RWPE1 (cell line): Measurements from ENCODE around the gene LHX5.

ENCODE experiments used
- CTCF ChIA-PET: fragments of 350-600 bp; sonication (Branson Sonifier 250); formaldehyde crosslinking; extraction: SDS; loops from one replicate; lab custom pipeline; 2021; lab: Yijun Ruan, JAX
- POLR2A ChIA-PET: fragments of 400-600 bp; formaldehyde crosslinking; extraction: SDS; loops from one replicate; lab custom pipeline; 2020; ENCODE audit warnings: antibody characterized with exemption; ENCODE audit not compliant: low non-redundant PET; lab: Yijun Ruan, JAX
- DNase-seq: peaks from one replicate; pipeline ENCODE4 v3.0.0; 2012; ENCODE audit warnings: low spot score
- H3K27ac ChIP-seq: fragments of 450-650 bp; 2 replicates; pipeline ENCODE4 v1.5.1; 2017
- TF ChIP-seq, protein P1 (sequence below): fragments of 450-650 bp; conservative IDR thresholded peaks from 2 replicates; pipeline ENCODE4 v1.5.1; 2017; ENCODE audit warnings: low read depth, mild to moderate bottlenecking

LHX5 gene

DNA sequence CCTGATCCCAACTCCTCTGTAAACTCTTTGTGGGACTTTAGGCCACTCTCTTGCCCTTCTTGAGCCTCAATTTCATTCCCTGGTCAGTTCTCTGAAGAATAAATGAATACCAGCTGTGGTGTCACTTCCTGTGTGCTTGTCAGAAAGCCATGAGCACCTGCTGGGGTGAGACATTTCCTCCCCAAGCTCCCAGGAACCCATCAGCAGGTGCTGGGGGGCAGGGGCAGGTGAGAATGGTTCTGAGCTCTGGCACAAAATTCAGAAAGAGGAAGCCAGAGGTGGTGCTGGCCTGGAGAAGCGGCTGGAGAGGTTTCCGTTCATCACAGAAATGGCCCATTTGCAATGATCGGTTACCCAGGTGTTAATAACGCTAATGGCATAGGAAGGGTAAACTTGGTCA lies 14.9 kb downstream of the LHX5 start:
- CTCF ChIA-PET, result no interaction called here
- H3K27ac ChIP-seq, result no peak overlapping the region
- TF ChIP-seq, protein P1, sequence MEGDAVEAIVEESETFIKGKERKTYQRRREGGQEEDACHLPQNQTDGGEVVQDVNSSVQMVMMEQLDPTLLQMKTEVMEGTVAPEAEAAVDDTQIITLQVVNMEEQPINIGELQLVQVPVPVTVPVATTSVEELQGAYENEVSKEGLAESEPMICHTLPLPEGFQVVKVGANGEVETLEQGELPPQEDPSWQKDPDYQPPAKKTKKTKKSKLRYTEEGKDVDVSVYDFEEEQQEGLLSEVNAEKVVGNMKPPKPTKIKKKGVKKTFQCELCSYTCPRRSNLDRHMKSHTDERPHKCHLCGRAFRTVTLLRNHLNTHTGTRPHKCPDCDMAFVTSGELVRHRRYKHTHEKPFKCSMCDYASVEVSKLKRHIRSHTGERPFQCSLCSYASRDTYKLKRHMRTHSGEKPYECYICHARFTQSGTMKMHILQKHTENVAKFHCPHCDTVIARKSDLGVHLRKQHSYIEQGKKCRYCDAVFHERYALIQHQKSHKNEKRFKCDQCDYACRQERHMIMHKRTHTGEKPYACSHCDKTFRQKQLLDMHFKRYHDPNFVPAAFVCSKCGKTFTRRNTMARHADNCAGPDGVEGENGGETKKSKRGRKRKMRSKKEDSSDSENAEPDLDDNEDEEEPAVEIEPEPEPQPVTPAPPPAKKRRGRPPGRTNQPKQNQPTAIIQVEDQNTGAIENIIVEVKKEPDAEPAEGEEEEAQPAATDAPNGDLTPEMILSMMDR, result no peak
- no peak for DNase-seq
- POLR2A ChIA-PET, result interaction anchor here (0.6 kb wide), 1 partner anchor 35 kb away, joined by 4 read pairs; the partner anchor contains the start of gene SDSL

DNA sequence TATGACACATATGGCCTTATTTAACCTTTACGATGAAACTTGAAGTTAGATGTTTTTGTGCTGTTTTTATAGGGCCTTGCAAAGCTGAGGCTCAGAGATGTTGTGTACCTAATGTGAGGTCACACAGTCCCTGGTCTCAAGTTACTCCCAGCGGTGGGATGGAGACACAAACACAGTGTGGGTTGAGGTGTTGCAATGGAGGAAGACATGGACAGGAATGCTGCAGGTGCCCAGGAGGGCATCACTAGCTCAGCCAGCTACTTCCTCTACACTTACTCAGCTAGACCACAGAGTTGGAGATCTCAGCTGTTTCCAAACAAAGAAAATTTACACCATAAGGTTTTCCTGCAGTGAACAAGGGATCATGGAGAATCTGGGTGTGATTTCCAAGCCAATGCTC lies 15.5 kb downstream of the LHX5 start:
- CTCF ChIA-PET, result no interaction called here

DNA sequence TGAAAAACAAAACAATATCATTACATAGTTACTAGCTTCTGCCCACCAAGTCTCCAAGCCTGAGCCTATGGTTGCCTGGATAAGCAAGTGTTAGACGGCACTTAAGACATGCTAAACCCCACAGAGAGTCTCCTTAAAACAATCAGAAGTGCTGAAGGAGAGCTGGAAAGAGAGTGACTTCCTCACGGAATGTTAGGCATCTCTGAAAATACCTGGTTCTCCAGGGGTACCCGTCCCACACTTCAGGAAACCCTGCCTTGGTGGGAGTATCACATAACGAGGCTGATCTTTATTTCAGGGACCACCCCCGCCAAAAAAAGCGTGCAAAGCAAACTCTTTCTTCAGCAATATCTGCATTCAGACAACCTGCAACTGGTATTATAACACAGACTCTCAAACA lies 18.3 kb downstream of the LHX5 start:
- POLR2A ChIA-PET, result interaction anchor here (0.6 kb wide), 1 partner anchor 287 kb away, joined by 5 read pairs; no protein-coding TSS in a partner anchor
- CTCF ChIA-PET, result interaction anchor here (0.6 to 1.4 kb wide), 3 partner anchors 9 to 488 kb away, joined by 3 to 5 read pairs (median 4); no protein-coding TSS in a partner anchor
- H3K27ac ChIP-seq, result no peak overlapping the region
- DNase-seq, result no peak
- TF ChIP-seq, protein P1, result no peak

More for the DNA sequence above, 15.5 kb downstream of the LHX5 start:
- no peak overlapping the region for H3K27ac ChIP-seq
- POLR2A ChIA-PET, result interaction anchor here (0.6 kb wide), 1 partner anchor 34 kb away, joined by 4 read pairs; the partner anchor contains the start of gene SDSL
- TF ChIP-seq, protein P1, result no peak
- no peak for DNase-seq

DNA sequence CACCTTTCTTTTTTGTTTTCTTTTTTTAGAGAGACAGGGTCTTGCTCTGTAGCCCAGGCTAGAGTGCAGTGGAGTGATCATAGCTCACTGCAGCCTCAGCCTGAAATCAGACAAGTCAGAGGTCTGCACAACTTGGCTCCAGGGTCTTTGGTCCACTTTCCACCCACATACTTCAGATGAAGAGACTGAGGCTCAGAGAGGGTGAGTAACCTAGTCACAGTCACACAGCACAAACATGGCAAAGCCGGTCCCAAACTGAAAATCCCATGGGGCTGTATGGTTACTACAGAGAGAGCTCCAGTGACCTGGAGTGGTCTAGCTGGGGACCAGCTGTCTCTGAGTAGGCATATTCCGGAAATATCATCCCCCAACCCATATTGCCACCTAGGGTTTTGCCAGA lies 19.2 kb downstream of the LHX5 start:
- no peak overlapping the region for H3K27ac ChIP-seq
- TF ChIP-seq, protein P1, result no peak
- CTCF ChIA-PET, result interaction anchor here (0.6 to 0.7 kb wide), 2 partner anchors 70 to 360 kb away, joined by 3 to 8 read pairs; no protein-coding TSS in a partner anchor
- DNase-seq, result no peak
- POLR2A ChIA-PET, result no interaction called here

DNA sequence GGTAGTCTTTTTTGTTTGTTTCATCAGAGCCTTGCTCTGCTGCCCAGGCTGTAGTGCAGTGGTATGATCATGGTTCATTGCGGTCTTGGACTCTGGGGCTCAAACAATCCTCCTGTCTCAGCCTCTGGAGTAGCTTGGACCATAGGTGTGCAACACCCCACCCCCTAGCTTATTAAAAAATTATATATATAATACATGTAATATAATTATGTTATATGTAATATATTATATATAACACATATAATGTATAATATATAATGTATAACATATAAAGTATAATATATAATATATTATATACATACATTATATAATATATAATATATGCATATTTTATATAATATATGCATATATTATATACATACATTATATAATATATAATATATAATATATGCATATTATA lies 21.8 kb downstream of the LHX5 start:
- ChIA-PET POLR2A (no interaction called here), CTCF (interaction anchor here (0.6 kb wide), 1 partner anchor 10 kb away, joined by 3 read pairs; no protein-coding TSS in a partner anchor)
- no peak for DNase-seq
- no peak overlapping the region for H3K27ac ChIP-seq
- TF ChIP-seq, protein P1, result no peak

DNA sequence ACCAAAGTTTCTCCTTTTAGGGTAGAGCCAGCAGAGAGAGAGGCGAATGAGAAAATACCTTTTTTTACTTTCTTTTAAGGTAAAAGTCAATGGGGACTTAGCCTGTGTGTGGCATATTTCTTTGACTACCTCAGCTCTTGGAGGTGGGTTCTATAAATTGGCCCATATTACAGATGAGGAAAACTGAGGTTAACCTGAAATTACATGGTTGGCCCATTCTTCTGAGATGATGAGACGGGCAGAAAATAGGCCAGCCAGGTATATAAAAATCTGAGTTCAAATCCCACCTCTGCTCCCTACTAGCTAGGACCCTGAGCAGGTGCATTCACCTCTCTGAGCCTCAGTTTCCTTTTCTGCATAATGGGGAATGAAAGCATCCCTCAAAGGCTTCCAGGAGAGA lies 22.4 kb downstream of the LHX5 start:
- DNase-seq, result no peak
- ChIA-PET POLR2A (no interaction called here), CTCF (interaction anchor here (0.6 kb wide), 1 partner anchor 11 kb away, joined by 3 read pairs; no protein-coding TSS in a partner anchor)
- H3K27ac ChIP-seq, result no peak overlapping the region
- TF ChIP-seq, protein P1, result no peak
